CD4-positive, alpha-beta T cell treated with Interleukin-10 for 1 hour (primary cell): ENCODE results near the gene ISLR.

ENCODE experiments used
- DNase-seq: peaks from one replicate; pipeline ENCODE4 v3.0.0-alpha.2; 2020

The ISLR gene

DNA sequence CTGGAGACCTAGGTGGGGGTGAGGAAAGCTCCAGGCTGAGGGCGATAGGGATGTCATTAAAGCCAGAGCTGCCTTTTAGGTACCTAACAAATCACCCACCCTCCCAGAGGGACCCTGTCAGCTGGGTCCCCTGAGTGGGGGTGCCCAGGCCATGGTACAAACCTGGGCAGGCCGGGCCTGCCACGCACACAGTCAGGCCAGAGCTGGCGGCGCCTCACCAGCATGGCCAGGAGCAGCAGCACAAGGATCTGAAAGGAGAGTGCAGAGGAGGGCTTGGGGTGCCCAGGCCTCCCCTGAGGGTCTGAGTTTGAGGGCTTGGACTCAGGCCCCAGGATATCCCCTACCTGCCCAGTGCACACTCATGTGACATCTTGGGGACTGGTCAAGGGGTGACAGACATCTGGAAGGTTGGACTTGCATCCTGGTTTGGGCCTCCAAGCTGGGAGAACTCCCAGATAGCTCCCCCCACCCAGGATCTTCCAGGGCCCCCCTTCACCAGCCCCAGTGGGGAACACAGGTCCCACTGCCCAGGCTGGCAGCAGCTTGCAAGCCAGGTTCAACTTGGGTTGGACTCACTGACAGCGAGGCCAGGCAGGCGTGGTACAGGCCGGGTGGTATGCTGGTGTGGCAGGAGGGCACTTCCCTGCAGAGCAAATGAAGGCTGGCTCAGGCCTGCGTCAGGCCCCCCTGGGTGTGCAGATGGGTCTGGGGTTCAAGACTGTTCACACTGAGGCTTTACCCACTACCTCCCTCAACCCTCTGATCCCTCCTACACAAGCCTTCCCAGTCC, 23.9 kb downstream of the ISLR start:
- DNase-seq: no peak

GRCh38 chr15:74199297-74199652, 25.8 kb downstream of the ISLR start:
- DNase-seq: no peak

DNA sequence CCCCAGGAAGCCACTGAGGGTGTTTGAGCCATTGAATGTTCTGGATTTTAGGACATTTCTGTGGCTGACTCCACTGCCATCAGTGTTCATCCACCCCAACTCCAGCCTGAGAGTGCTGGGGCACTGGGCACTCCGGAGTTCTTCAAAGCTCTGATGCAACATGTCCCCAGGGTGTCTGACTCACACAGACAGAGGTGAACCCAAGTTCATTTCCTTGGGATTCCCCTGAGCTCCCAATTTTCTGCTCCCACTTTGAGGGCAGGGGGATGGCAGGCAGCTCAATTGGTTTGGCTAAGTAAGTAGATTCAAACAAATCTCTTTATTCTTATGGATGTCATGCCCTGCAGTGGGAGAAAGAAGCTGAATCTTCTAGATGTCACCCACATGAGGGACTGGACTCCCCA, 26.9 kb downstream of the ISLR start:
- no peak for DNase-seq

DNA sequence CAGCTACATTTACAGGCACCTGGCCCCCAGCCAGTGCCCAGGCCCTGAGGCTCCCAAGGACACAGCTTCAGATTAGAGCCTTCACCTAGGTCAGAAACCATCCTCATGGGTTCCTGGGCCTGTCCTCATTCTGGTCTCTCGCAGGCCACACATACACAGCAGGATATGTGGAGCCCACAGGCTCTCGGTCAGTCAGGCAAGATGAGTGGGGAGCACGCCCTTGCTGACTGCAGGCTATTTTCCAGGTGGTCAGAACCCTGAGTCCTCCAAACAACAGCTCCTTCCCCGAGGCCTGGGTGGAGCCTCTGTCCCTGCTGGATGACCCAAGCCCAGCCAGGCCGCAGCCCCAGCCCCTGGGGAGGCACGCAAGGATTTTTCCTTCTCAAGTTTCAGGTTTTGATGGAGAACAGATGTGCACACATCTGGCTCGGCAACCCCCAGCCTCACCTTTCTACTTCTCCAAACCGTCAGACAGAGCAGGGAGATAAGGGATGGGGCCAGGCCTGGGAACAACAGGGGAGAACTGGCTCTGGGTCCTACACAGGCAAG, 27.4 kb downstream of the ISLR start:
- no peak for DNase-seq

DNA sequence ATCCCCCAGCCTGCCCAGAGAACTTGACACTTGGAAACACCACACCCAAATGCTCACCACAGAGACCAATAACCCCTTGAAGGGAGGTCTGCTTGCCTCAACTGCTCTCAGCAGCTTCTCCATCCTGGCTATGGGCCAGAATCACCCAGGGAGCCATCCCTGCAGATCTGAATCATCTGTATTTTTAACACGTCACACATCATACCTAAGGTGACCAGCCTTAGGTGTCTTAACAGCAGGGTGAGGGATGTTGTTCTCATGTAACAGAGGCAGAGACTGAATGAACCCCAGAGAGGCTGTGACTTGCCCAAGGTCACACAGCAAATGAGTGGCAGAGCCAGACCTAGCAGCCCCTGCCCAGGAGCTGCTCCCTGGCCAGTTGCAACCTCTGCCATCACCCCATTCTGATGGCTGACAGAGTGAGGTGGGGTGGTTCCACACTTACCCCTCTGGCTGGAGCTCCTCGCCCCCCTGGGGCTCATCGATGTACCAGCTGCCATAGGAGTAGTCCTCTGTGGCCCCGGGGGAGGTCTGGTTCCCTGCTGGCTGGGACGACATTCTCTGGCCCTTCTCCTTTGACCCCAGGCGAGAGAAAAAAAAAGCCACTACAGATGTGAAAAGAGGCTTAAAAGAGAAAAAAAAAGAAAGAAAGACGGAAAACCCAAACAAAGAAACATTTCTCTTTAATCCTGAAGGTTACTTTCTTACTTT, 28.4 kb downstream of the ISLR start:
- DNase-seq: no peak

DNA sequence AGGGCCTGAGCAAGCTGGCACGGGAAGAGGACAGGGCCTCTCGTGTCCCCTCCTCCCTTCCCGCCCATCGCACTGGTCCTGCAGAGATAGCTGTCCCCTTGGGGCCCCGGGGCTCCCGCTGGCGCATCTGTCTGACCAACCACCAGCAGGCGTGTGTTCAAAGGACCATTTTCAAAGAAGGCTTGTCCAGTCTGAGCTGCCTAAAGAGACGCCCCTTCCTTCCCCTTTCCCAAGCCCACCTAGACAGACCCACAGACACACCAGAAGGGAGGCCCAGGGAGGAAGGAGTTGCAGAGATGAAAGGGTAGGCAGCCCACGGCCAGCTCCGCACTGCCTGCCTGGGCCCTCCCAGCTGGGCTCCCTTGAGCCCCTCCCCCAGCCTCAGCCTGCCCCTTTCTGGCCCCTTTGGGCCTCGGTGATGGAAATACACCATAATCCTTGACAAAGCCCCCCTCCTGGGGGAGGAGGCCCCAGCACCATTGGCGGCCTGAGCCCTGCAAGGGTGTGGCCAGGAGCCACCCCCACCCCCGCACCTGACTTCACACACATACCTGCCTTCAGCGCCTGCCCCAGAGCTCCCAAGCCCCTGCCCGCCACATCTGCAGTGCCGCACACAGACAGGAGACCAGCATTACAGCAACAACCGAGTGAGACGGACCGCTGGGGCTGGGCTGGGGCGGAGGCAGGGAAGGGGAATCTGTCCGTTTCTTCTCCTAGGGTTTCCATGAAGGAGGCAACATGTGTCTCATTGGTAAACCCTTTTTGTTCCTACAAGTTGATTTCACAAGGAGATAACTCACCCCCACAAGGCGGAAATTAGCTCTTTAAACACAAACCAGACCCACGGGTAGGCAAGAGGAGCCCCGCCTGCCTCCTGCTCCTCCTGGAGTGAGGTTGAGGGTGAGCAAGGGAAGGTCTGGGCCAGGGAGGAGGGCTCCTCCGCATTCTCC, 29.2 kb downstream of the ISLR start, which contains the start of gene STRA6:
Gene STRA6, minus strand, starts transcription at position 336 of the 950 bp plus-strand sequence. CDS start 520 bp downstream, outside the sequence.
- DNase-seq: no peak

- DNase-seq: no peak
Observed at GRCh38 chr15:74203914-74204431, 30.5 kb downstream of the ISLR start.

DNA sequence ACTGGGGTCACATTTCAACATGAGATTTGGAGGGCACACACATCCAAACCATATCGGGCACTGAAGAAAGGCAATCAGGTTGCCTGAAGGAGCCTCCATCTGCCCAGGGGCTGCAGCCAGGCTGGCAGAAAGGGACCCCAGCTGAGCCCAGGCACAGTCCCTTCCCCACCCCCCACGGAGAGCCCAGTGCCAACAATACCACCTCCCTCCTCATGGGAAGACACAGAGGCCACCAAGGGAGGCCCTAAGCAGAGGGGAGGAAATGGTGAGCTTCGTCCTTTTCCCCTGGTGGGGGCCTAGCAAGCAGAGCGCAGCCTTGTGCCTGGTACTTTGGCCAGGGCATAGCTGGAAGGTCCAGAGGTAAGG, 32.1 kb downstream of the ISLR start:
- no peak for DNase-seq

DNA sequence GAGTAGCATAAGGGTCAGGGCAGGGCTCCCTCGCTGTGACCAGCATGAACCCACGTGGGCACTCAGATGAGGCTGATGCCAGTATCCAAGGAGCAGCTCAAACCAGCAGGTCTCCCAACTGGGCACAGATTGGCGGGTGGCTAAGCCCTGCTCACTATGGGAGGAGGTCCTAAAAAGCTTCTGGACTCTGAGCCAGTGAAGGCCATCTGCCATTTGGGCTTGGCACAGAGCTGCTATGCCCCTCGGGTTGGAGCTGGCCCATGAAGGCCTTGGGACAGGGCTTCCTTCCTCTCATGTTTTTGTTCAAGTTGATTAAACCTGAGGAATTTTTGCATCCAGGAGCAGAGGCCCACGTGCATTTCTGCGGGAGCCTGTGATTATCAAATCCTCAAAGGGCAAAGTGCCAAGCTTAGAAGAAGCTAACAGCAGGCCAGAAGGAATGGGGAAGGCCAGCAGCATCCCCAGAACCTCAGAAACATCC, 33.3 kb downstream of the ISLR start:
- no peak for DNase-seq

DNA sequence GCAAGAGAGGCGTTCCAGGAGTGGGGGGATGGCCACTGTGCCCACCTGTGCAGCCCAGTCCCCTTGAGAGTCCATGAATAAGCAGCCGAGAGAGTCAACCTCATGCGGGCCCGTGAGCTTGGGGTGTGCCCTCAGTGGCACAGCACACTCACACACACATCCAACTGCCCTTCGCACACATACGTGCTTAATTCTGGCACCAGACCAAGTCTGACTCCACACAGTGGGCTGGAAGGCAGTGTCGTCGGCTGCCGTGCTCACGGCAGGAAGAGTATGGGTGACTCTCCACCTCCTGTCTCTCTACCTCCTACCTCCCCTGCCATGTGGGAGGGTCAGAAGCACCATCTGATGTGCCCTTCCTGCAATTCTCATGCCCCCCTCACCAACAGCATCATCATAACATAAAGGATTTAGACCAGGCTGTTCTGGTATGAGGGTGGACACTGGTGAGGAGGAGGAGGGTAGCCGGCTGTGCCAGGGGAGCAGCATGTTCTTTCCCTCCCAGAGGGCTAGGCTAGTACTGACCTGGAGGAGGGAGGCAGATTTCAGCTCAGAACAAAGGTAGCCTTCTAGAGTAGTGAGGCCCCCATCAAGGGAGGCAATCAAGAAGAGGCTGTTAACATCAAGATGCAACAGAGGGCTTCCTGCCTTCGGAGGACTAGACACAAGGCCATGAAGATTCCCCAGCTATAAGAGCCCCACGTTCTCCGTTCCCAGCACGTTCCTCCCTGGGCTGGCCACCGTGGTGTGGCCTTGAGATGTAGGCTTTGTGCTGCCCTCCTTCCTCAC, 34.3 kb downstream of the ISLR start:
- no peak for DNase-seq

- no peak for DNase-seq
Observed at GRCh38 chr15:74208496-74208895, 35.0 kb downstream of the ISLR start.

- no peak for DNase-seq
Observed at GRCh38 chr15:74208901-74209559, 35.5 kb downstream of the ISLR start.

GRCh38 chr15:74209560-74209958, 36.0 kb downstream of the ISLR start:
- no peak for DNase-seq

DNA sequence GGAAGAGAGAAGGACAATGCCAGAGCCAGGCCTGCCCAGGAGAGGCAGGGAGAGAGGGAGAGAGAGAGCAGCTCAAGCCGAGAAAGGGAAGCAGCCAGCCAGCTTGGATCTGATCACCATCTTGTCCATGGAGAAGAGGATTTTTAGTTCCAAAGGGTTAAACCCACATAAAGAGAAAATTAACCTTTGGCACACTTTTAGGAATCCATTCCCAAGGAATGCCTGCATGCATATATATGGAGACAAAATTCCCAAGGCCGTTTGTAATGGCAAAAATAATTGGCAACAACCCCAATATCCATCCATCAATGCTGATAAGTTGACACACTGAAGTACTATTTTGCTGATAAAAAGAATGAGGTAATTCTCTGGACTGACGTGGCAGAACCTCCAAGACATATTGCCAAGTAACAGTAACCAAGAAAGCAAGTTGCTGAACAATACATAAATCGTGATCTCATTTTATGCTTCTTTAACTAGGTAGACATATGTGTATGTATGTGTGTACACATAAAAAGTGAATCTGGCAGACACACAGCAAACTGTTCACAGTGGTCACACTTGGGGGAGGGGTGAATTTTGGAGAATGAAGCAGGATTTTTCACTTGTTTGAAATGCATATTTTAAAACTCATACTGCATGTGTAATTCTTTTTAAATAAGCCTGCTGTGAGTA, 36.6 kb downstream of the ISLR start:
- no peak for DNase-seq

DNA sequence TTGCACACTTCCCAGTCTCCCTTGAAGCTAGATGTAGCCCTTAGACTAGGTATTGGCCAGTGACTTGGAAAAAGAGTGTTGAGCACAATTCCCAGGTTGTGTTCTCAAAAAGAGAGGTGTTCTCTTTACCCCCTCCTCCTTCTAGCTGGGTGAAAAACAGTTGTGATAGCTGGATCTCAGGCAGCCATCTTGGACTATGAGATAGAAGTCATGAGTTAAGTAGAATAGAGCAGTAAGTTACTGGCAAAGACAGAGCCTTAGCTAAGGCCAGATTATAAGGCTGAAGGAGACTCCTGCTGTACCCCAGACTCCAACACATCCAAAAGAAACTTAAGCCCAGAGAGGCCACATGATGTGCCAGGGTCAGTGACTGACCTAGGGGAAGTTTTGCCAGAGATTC, 37.2 kb downstream of the ISLR start:
- no peak for DNase-seq

DNA sequence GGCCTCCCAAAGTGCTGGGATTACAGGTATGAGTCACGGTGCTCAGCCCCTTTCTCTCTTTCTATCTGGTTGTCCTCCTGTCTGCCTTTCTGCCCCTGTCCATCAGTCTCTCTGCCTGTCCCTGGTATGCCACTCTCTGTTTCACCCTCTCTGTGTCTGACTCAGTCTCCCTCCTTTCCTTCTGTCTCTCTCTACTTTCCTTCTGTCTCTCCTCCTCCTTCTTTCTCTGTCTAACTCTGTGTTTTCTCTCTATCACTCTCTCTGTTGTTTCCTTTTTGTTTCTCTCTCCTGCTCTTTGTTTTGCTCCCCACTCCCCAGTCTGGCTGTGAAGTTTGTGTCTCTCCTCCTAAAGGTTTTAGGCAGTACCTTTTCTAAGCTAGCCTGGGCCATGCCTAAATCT, 38.1 kb downstream of the ISLR start:
- no peak for DNase-seq

DNA sequence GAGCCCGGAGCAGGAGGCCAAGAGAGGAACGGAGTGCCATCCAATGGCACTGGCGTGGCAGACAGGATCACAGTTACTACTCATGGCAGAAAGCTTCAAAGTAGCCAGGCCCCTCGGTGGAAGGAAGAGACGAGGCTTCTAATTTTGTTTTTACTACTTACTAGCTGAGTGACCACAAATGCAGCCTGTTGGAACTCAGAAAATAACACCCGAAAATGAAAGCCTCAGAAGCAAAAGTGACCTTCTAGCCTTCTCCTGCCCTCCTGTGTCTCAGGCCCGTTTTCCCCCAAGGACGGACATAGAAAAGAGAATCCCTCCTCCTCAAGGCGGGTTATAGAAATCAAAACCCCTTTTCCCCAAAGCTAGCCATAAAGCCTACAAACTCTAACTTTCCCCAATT, 39.0 kb downstream of the ISLR start:
- DNase-seq: no peak

DNA sequence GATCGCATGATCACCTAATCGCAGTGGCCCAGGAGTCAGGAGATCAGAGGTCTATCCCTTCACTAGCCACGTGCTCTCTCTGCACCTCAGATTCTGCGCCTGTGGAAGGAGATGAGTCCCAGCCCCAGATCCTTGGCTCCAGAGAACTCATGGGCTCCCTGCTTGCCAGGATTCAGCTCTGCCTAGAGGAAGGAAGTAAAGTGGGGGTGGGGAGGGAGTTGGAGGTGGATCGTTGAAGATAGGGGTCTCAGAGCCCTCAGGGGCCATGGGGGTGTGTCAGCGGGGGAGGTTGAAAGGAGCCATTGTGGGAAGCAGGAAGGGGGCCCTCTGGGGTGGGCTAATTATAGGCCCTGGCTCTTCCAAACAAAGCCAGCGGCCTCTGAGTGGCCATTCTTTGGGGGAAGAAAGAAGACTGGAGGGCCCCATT, 40.4 kb downstream of the ISLR start:
- no peak for DNase-seq

GRCh38 chr15:74214324-74215021, 41.0 kb downstream of the ISLR start:
- DNase-seq: no peak

DNA sequence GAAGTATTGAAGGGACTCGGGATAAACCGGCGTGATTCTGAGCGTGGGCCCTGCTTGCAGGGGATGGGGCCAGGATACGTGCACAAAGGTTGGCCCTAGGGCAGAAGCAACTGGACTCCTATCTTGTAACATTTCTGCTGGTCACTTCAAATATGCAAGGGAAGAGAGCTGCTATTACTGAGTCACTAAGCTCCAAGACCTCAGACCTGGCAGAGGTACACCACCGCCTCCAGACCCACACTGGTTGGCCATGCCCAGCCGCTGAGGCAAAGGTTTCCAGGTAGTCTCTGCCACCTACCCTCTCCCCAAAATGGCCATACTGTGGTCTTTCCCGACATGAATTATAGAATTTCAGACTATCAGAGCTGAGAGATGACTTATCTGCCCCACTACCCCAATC, 42.4 kb downstream of the ISLR start:
- DNase-seq: no peak
